DOHH2 (cell line): ENCODE measurements around the gene HK2.

Experiments
- EZH2phosphoT487 ChIP-seq: fragments of 200-600 bp; sonication (generic); IDR thresholded peaks from 2 replicates; pipeline ENCODE4 v1.6.1; 2017; ENCODE audit warnings: borderline replicate concordance, mild to moderate bottlenecking, antibody characterized with exemption, low read length, moderate library complexity, mixed read lengths
- TF ChIP-seq, protein P1 (sequence below): fragments of 200-600 bp; sonication (generic); IDR thresholded peaks from one replicate; pipeline ENCODE4 v1.5.1; 2014; ENCODE audit warnings: antibody characterized with exemption, mild to moderate bottlenecking, low read depth, low read length; ENCODE audit not compliant: poor library complexity, severe bottlenecking

DNA sequence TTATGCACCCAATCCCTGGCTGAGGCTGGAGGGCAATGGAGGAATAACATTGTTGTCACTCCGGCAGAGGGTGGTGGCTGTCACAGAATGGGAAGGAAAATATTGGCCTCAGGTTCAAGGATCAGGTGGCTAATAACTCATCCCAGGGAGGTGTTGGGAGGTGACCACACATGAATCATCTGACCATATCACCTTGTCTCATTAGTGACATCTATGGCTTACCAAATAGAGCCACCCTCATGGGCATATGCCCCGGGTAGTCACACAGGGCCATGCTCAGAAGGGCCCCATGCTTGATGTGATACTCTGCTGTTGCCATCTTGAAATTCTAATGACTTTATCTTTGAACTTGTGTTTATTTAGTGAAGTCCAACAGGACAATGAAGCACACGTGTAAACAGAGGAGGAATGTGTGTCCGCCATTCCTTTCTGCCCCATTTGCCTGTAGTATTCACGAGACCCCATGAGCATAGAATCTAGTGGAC lies 27.5 kb upstream of the HK2 start:
- TF ChIP-seq EZH2phosphoT487, result no peak
- TF ChIP-seq, protein P1, sequence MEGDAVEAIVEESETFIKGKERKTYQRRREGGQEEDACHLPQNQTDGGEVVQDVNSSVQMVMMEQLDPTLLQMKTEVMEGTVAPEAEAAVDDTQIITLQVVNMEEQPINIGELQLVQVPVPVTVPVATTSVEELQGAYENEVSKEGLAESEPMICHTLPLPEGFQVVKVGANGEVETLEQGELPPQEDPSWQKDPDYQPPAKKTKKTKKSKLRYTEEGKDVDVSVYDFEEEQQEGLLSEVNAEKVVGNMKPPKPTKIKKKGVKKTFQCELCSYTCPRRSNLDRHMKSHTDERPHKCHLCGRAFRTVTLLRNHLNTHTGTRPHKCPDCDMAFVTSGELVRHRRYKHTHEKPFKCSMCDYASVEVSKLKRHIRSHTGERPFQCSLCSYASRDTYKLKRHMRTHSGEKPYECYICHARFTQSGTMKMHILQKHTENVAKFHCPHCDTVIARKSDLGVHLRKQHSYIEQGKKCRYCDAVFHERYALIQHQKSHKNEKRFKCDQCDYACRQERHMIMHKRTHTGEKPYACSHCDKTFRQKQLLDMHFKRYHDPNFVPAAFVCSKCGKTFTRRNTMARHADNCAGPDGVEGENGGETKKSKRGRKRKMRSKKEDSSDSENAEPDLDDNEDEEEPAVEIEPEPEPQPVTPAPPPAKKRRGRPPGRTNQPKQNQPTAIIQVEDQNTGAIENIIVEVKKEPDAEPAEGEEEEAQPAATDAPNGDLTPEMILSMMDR, result no peak
